Activated naive CD8-positive, alpha-beta T cell treated with anti-CD3 and anti-CD28 coated beads for 36 hours (primary cell): ENCODE measurements around the gene BBS9. TPM values are rescaled to one million over a fixed set of nuclear protein-coding genes. Genes with fewer than 3 reads are reported as not detected.
A peak's percentile ranks its signal among the peaks of the same experiment; 100 is the strongest.
"Not testable (repeated sequence)": the region's sequence is repeated elsewhere in the genome, so short reads cannot be mapped to it uniquely, and the experiment has no call there.

Source experiments
- DNase-seq: peaks from one replicate; pipeline ENCODE4 v3.0.0; 2021
- H3K27ac Mint-ChIP-seq: one replicate; pipeline ENCODE4 v1.8.0; 2022; ENCODE audit warnings: mild to moderate bottlenecking, moderate library complexity, mixed read lengths
- H3K27me3 Mint-ChIP-seq: one replicate; pipeline ENCODE4 v1.8.0; 2022; ENCODE audit warnings: mild to moderate bottlenecking, mixed read lengths
- H3K36me3 Mint-ChIP-seq: one replicate; pipeline ENCODE4 v1.8.0; 2021; ENCODE audit warnings: mild to moderate bottlenecking, mixed read lengths
- H3K4me1 Mint-ChIP-seq: one replicate; pipeline ENCODE4 v1.8.0; 2021; ENCODE audit warnings: mixed read lengths
- H3K4me3 Mint-ChIP-seq: one replicate; pipeline ENCODE4 v1.8.0; 2022; ENCODE audit warnings: mild to moderate bottlenecking, moderate library complexity, mixed read lengths
- H3K9me3 Mint-ChIP-seq: one replicate; pipeline ENCODE4 v1.8.0; 2022; ENCODE audit warnings: mixed read lengths
- total RNA-seq, 2 experiments: library from RNA; stranded (reverse); gene quantifications; one replicate each; pipeline ENCODE4 v1.2.3, GENCODE V29; 2021

BBS9 gene
- 1 to 10 TPM; 4.3 to 5.9 TPM for total RNA-seq

GRCh38 chr7:33128990-33129805 is at the start of gene BBS9:
Gene BBS9 (plus strand): TSS chr7:33129564. CDS start chr7:33146253, 16,689 bp downstream.
- peaks cover 3% of the 10 kb centered on the region for H3K36me3 Mint-ChIP-seq

GRCh38 chr7:33079763-33080690 is 49.3 kb upstream of the BBS9 start:
- no peaks in the 10 kb centered on the region for H3K36me3 Mint-ChIP-seq
- no peak overlapping the region for H3K4me3 Mint-ChIP-seq
- peaks cover 9% of the 10 kb centered on the region for H3K27me3 Mint-ChIP-seq
- H3K4me1 Mint-ChIP-seq: peaks cover 13% of the 10 kb centered on the region
- DNase-seq: no peak
- no peak overlapping the region for H3K27ac Mint-ChIP-seq
- no peaks in the 10 kb centered on the region for H3K9me3 Mint-ChIP-seq

More at GRCh38 chr7:33128990-33129805, at the start of gene BBS9:
- Mint-ChIP-seq H3K4me3 (peak within 1 kb of the TSS; percentile 96), H3K4me1 (peaks cover 12% of the 10 kb centered on the region), H3K27ac (peak within 1 kb of the TSS; percentile 86), H3K9me3 (peaks cover 3% of the 10 kb centered on the region), H3K27me3 (no peaks in the 10 kb centered on the region)
- peak; percentile 94 for DNase-seq

GRCh38 chr7:33087356-33087755 is 42.0 kb upstream of the BBS9 start:
- Mint-ChIP-seq H3K4me3 (no peak overlapping the region), H3K27ac (no peak overlapping the region), H3K9me3 (no peaks in the 10 kb centered on the region), H3K27me3 (peaks cover 5% of the 10 kb centered on the region), H3K36me3 (no peaks in the 10 kb centered on the region), H3K4me1 (no peaks in the 10 kb centered on the region)
- DNase-seq: no peak

GRCh38 chr7:33087858-33088257 is 41.5 kb upstream of the BBS9 start:
- Mint-ChIP-seq H3K4me3 (no peak overlapping the region), H3K9me3 (no peaks in the 10 kb centered on the region), H3K27ac (no peak overlapping the region), H3K36me3 (no peaks in the 10 kb centered on the region), H3K27me3 (peaks cover 3% of the 10 kb centered on the region), H3K4me1 (no peaks in the 10 kb centered on the region)
- DNase-seq: no peak

- H3K9me3 Mint-ChIP-seq: no peaks in the 10 kb centered on the region
- H3K27ac Mint-ChIP-seq: no peak overlapping the region
- no peaks in the 10 kb centered on the region for H3K4me1 Mint-ChIP-seq
- no peaks in the 10 kb centered on the region for H3K36me3 Mint-ChIP-seq
- no peaks in the 10 kb centered on the region for H3K27me3 Mint-ChIP-seq
- no peak for DNase-seq
- H3K4me3 Mint-ChIP-seq: no peak overlapping the region
Measured at GRCh38 chr7:33089142-33089541, 40.2 kb upstream of the BBS9 start.

- Mint-ChIP-seq H3K36me3 (peaks cover 1% of the 10 kb centered on the region), H3K4me3 (no peak overlapping the region), H3K27ac (no peak overlapping the region), H3K4me1 (no peaks in the 10 kb centered on the region), H3K9me3 (no peaks in the 10 kb centered on the region), H3K27me3 (no peaks in the 10 kb centered on the region)
- no peak for DNase-seq
Measured at GRCh38 chr7:33091111-33091531, 38.2 kb upstream of the BBS9 start.

GRCh38 chr7:33091641-33092191 is 37.6 kb upstream of the BBS9 start:
- no peaks in the 10 kb centered on the region for H3K9me3 Mint-ChIP-seq
- H3K4me3 Mint-ChIP-seq: no peak overlapping the region
- no peaks in the 10 kb centered on the region for H3K27me3 Mint-ChIP-seq
- H3K27ac Mint-ChIP-seq: no peak overlapping the region
- no peak for DNase-seq
- peaks cover 1% of the 10 kb centered on the region for H3K36me3 Mint-ChIP-seq
- H3K4me1 Mint-ChIP-seq: no peaks in the 10 kb centered on the region

- no peaks in the 10 kb centered on the region for H3K27me3 Mint-ChIP-seq
- no peak for DNase-seq
- peak overlapping the region; percentile 1 for H3K27ac Mint-ChIP-seq
- no peaks in the 10 kb centered on the region for H3K4me1 Mint-ChIP-seq
- no peaks in the 10 kb centered on the region for H3K9me3 Mint-ChIP-seq
- H3K36me3 Mint-ChIP-seq: peaks cover 1% of the 10 kb centered on the region
- no peak overlapping the region for H3K4me3 Mint-ChIP-seq
Measured at GRCh38 chr7:33093266-33093665, 36.1 kb upstream of the BBS9 start.

GRCh38 chr7:33094745-33095275 is 34.6 kb upstream of the BBS9 start:
- not testable (repeated sequence) for H3K27ac Mint-ChIP-seq, H3K9me3 Mint-ChIP-seq, H3K4me1 Mint-ChIP-seq, H3K4me3 Mint-ChIP-seq, H3K36me3 Mint-ChIP-seq, DNase-seq, H3K27me3 Mint-ChIP-seq

GRCh38 chr7:33099154-33099940 is 30.0 kb upstream of the BBS9 start:
- Mint-ChIP-seq H3K9me3 (no peaks in the 10 kb centered on the region), H3K4me3 (no peak overlapping the region), H3K27ac (peak overlapping the region; percentile 20), H3K36me3 (peaks cover 2% of the 10 kb centered on the region), H3K27me3 (no peaks in the 10 kb centered on the region), H3K4me1 (peaks cover 4% of the 10 kb centered on the region)
- DNase-seq: no peak

- no peak for DNase-seq
- Mint-ChIP-seq H3K4me1 (peaks cover 11% of the 10 kb centered on the region), H3K27me3 (no peaks in the 10 kb centered on the region), H3K9me3 (no peaks in the 10 kb centered on the region), H3K27ac (no peak overlapping the region), H3K4me3 (no peak overlapping the region), H3K36me3 (peaks cover 1% of the 10 kb centered on the region)
Measured at GRCh38 chr7:33100770-33101169, 28.6 kb upstream of the BBS9 start.

- DNase-seq: no peak
- Mint-ChIP-seq H3K9me3 (no peaks in the 10 kb centered on the region), H3K27me3 (no peaks in the 10 kb centered on the region), H3K27ac (no peak overlapping the region), H3K36me3 (peaks cover 1% of the 10 kb centered on the region), H3K4me1 (peaks cover 15% of the 10 kb centered on the region), H3K4me3 (no peak overlapping the region)
Measured at GRCh38 chr7:33101906-33102305, 27.5 kb upstream of the BBS9 start.

GRCh38 chr7:33107136-33108066 is 22.0 kb upstream of the BBS9 start:
- Mint-ChIP-seq H3K4me1 (peaks cover 27% of the 10 kb centered on the region), H3K4me3 (peak overlapping the region; percentile 85), H3K27ac (peak overlapping the region; percentile 11), H3K27me3 (peaks cover 5% of the 10 kb centered on the region), H3K36me3 (peaks cover 1% of the 10 kb centered on the region), H3K9me3 (no peaks in the 10 kb centered on the region)
- peak; percentile 20 for DNase-seq
